Measurements from ENCODE around the gene MAJIN.

Gene MAJIN

GRCh38 chr11:64910451-64911093 lies 61.3 kb downstream of the MAJIN start:
- no peak for DNase-seq

- DNase-seq: no peak
These were observed 62.1 kb downstream of the MAJIN start for GRCh38 chr11:64909653-64910343.

- DNase-seq: no peak
These were observed 63.1 kb downstream of the MAJIN start for GRCh38 chr11:64908766-64909165.

- no peak for DNase-seq
These were observed 65.6 kb downstream of the MAJIN start for GRCh38 chr11:64906314-64906635.

GRCh38 chr11:64905516-64906313 lies 66.2 kb downstream of the MAJIN start:
- DNase-seq: no peak

- no peak for DNase-seq
These were observed 68.5 kb downstream of the MAJIN start for GRCh38 chr11:64903291-64903833.

GRCh38 chr11:64902102-64902900 lies 69.6 kb downstream of the MAJIN start:
- DNase-seq: no peak

- DNase-seq: no peak
These were observed 71.1 kb downstream of the MAJIN start for GRCh38 chr11:64900774-64901173.

- DNase-seq: no peak
These were observed 71.6 kb downstream of the MAJIN start for GRCh38 chr11:64900263-64900678.

- DNase-seq: no peak
These were observed 73.4 kb downstream of the MAJIN start for GRCh38 chr11:64898541-64898940.

- DNase-seq: no peak
These were observed 73.8 kb downstream of the MAJIN start for GRCh38 chr11:64898076-64898445.

GRCh38 chr11:64897381-64898075 lies 74.4 kb downstream of the MAJIN start:
- DNase-seq: no peak

- DNase-seq: no peak
These were observed 75.4 kb downstream of the MAJIN start for GRCh38 chr11:64896448-64897022.

GRCh38 chr11:64894812-64895452 lies 77.0 kb downstream of the MAJIN start:
- no peak for DNase-seq

- peak; percentile 62 to 69 for DNase-seq
These were observed 77.7 kb downstream of the MAJIN start for GRCh38 chr11:64894070-64894811.

GRCh38 chr11:64893194-64894069 lies 78.5 kb downstream of the MAJIN start:
- no peak for DNase-seq

- no peak for DNase-seq
These were observed 79.1 kb downstream of the MAJIN start for GRCh38 chr11:64892838-64893193.

- no peak for DNase-seq
These were observed 79.5 kb downstream of the MAJIN start for GRCh38 chr11:64892411-64892831.

- no peak for DNase-seq
These were observed 80.0 kb downstream of the MAJIN start for GRCh38 chr11:64891880-64892279.

All from AML-193 (cell line).